Urothelium cell line (cell line): Measurements from ENCODE around the gene ARAF.
"Not testable (repeated sequence)": the region's sequence is repeated elsewhere in the genome, so short reads cannot be mapped to it uniquely, and the experiment has no call there.

Source experiments
- DNase-seq: peaks from one replicate; pipeline ENCODE4 v3.0.0; 2011; ENCODE audit warnings: low spot score, mixed read lengths
- FAIRE-seq: peaks from 2 replicates; lab custom pipeline; 2011; peaks lifted over from hg19 to GRCh38; lab: Jason Lieb, UNC

The ARAF gene

DNA sequence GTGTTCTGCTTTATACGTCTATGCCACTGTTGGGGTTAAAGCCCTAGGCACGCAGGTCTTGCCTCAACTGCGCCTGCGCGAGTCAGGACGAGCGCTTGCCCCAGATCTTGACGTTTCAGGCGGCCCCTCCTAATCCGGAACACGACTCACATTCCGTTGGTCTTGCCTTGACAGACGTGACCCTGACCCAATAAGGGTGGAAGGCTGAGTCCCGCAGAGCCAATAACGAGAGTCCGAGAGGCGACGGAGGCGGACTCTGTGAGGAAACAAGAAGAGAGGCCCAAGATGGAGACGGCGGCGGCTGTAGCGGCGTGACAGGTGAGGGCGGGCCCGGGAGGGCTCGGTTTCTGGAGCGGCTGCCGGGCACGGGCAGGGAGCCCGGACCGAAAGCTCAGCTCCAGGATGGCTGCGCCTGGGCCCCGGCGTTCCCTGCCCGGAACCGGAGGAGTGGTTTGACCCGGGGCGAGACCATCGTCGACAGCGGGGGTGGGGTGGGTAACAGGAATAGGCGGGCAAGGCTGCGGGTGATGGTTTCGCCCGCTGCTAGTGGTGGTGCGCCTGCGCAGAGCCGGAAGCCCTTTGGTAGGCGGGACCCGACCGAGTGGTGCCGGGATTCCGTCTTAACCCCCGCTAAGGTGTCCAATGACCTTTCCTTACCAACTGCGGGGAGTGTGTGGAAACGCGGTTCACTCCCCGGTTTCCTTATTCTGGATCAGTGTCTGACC, at the start of gene ARAF:
ARAF (plus strand) TSS at position 272 of the 725 bp plus-strand sequence. CDS start 1,763 bp downstream, outside the sequence.
- peak; percentile 87 for FAIRE-seq
- peak; percentile 95 for DNase-seq

DNA sequence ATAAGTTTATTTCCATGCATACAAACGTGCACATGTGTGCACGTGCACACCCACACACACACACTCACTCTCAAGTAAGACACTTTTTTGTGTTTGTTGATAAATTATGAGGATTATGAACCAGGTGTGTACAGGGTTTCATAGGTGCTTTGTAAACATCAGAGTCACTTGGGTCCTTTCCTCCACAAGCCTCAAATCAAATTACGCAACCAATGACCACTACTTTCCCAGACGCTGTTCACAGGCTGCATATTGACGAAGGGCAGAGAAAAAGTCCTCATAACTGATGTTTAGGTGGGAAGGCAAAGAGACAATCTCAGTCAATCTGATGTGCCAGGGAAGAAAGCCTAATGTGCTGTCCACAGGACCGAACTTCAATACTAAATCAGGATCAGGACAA, 48.6 kb upstream of the ARAF start:
- FAIRE-seq: peak; percentile 56
- DNase-seq: not testable (repeated sequence)

DNA sequence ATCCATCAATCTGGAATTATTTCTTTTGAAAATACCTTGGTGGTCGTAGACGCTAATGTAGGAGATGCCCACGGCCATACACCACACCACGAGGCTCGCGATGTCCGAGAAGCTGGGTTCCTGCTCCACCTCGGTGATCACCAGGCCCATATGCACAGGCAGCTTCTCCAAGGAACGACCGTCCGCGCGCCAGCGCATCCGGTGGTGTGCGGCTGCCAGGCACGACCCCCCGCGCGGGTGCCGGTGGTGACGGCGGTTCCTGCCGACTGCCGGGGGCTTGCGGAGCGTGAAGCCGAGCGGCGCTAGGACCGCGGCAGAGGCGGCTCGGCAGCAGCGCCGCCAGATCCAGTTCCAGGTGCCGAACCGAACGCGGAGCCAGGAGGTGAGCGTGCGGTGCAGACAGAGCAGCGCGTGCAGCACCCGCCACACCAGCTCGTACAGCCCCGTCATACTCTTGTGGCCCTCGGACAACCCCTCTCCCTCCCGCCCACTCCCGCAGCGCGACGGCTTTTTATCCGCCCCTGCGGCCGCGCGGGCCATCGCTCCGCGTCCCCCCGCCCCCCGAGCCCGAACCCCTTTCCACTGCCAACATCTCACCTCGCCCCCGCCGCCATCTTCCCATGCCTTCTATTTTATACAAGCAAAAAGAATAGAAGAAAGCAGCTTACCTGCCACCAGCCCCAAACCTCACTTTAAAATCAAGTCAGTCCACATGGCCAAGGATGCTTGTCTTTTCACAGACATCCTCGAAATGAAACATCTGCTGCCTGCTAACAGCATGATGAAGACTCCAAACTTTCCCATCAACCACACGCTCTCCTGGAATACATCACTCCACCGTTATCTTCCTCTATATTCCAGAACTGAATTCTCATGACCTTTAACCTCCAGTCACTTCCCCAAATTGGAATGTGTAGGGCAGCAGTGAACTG, 47.7 kb upstream of the ARAF start:
- not testable (repeated sequence) for DNase-seq
- FAIRE-seq: peak; percentile 68

DNA sequence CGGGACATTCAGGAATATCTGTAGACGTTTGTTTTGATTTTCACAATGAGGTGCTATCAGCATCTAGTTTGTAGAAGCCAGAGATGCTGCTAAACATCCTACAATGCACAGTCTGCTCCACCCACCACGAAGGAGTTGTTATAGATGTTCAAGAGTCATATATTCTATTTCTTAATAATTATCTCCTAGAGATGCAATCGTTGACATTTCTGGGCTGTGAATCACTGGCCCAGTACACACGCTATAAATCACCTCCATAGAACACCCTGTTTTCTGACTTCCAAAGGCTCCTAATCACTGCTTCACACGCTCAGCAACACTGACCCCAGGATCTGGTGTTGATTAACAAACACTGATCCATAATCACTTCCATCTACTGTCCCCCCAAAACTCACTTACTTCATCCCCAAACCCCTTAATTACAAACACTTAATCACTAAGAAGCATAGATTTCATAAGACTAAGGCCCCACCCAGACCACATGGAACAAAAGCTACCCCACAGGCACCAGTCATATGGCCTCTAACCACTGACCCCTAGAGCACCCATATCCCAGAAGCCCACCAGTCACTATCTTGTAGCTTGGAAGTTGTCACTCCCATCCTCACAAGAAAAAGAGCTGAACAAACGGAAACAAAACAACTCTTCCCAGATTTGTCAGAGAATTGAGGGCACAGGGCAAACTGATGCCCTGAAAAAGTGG, 46.3 kb upstream of the ARAF start:
- FAIRE-seq (no peak), DNase-seq (peak; percentile 18)

DNA sequence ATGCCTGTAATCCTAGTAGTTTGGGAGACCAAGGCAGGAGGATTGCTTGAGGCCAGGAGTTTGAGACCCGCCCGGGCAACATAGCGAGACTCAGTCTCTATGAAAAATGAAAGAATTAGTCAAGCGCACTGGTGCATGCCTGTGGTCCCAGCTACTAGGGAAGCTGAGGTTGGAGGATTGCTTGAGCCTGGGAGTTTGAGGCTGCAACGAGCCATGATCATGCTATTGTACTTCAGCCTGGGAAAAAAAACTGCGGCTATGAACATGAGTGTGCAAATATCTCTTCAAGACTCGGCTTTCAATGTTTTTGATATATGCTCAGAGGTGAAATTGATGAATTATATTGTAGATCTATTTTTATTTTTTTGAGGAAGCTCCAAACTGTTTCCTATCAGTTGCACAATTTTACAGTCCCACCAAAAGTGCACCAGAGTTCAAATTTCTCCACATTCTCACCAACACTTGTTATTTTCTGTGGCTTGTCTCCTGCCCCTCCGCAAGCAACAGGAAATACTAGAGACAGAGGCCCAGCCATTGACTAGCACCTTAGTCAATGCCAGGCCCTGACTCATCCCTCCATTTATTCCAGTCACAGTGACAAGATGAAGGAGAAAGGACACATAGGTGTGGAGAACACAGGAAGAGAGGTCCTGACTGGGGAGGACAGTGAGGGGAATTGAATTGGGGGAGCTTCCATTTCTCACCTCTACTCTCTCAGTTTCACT, 44.9 kb upstream of the ARAF start:
- DNase-seq: peak; percentile 54
- no peak for FAIRE-seq

DNA sequence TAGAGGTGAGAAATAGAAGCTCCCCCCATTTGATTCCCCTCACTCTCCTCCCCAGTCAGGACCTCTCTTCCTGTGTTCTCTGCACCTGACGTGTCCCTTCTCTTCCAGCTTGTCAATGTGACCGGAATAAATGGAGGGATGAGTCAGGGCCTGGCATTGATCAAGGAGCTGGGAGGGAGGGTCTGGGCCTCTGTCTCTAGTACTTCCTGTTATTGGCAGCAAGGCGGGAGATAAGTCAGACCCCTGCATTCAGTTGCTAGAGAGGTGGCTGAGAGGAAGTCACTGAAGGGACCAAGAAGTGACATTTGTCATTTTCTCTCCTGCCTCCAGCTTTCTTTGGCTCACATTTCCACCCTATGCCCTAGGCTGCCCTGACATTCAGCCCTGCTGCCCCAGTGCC, 42.9 kb upstream of the ARAF start:
- no peak for FAIRE-seq

DNA sequence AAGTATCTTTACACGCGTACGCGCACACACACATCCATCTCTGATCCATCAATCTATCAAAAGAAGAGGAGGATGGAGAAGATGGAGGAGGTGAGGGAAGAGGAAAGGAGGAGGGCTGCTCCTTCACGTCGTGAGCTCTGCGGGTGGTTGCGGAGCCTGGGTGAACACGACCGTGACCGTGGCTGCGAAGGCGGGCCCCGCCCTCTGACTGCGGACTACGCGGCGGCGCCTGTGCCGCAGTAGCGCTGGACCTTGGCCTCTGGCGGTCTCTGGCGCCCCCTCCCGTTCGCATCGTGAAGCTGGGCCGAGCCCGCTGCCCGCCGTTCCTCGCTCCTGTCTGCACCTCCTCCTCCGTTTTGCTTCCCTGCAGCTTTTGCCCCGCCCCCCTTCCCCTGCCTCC, 37.7 kb upstream of the ARAF start:
- FAIRE-seq (no peak), DNase-seq (peak; percentile 86)

More for the DNA sequence above, 42.9 kb upstream of the ARAF start:
- peak; percentile 18 for DNase-seq

DNA sequence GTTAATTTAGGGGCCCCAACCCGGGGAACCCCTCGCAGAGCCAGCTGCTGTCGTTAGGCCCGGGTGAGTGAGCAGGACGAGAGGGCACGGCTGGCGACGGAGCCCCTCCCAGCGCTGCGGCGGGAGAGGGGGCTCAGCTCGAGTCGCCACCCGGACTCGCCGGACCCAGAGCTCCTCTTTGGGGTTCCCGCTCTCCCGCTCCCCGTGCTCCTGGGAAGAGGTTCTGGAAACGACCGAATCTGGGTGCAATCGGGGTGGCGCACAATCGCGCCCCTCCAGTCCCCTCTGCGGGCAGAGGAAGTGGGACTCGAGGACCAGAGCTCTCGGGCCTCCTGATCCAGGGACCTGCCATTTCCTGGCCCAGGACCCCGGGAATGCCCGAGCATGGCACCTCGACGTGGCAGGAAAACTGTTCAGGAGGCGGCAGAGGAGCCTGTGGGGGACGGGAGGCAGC, 37.3 kb upstream of the ARAF start:
- FAIRE-seq (no peak), DNase-seq (no peak)

DNA sequence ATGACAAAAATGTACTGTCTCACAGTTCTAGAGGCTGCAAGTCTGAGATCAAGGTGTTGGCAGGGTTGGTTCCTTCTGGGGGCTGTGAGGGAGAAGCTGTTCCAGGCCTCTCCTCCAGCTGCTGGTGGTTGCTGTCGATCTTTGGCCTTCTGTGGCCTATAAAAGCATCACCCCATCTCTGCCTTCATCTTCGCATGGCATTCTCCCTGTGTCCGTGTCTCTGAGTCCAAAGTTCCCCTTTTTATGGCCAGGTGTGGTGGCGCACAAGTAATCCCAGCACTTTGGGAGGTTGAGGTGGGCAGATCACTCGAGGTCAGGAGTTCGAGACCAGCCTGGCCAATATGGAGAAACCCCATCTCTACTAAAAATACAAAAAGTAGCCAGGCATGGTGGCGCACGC, 31.5 kb upstream of the ARAF start:
- no peak for DNase-seq
- FAIRE-seq: no peak

DNA sequence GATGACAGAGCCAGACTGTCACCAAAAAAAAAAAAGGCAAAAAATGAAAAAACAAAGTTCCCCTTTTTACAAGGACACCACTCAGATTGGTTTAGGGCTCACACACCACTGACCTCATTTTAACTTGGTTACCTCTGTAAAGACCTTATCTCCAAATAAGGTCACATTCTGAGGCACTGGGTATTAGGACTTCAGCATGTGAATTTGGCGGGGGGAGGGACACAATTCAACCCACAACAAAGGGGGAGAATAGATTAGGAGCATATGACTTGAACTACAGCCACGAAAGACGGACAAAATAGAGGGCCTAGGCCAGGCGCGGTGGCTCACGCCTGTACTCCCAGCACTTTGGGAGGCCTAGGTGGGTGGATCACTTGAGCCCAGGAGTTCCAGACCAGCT, 31.0 kb upstream of the ARAF start:
- FAIRE-seq: no peak
- no peak for DNase-seq

DNA sequence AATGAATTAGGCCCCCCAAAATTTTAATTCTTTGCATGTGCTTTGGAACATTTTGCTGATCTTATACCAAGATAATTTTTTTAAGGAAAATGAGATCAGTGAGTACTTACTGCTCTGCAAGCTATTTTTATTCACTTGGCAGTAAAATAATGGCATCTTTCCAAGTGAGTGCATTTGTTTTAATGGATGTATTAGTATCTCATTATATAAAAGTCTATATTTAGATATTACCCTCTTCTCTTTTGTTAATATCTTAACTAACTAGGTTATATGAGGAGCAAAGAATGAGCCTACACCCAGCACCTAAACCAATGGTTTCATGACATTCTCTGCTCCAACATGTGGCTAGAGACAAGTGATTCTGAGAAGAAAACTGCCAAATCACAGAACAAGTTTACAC, 21.1 kb upstream of the ARAF start:
- FAIRE-seq (no peak), DNase-seq (no peak)

DNA sequence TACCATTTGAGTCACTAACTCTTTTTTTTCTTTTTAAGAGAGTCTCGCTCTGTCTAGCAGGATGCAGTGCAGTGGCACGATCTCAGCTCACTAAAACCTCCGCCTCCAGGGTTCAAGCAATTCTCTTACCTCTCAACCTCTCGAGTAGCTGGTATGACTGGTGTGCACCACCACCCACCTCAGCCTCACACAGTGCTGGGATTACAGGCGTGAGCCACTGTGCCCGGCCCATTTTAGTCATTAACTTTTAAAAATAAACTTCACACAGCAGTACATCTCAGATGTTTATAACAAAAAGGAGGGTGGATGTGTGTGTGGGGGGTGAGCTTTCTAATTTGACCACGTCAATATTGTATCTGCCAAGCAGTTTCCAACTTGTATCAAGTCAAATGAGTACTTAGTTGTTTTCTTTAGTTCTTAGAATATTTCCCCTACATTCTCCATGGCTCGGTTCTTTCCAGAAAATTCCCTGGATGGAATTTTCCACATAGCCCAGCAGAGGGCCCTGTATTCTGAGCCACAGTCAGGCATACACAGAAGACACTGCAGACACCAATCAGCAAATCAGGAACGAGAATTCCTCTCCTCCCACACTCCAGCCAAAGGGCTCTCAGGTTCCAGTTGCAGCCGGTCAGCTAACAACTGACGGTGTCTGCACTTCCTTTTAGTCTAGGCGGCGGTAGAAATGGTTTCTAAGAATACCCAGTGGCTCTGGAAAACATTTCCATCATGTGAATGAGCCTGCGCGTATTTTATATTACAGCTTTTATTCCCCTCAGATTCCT, 20.1 kb upstream of the ARAF start:
- FAIRE-seq (peak; percentile 35), DNase-seq (peak; percentile 91)

DNA sequence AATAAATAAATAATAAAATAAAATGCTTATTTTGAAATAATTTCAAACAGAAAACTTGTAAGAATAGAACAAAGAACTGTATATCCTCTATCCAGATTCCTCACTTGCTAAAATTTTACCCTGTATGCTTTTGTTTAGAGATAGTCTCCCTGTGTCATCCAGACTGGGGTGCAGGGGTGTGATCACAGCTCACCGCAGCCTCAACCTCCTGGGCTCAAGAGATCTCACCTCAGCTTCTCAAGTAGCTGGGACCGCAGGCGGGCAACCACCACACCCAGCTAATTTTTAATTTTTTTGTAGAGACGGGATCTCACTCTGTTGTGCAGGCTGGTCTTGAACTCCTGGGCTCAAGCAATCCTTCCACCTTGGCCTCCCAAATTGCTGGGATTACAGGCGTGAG, 17.5 kb upstream of the ARAF start:
- DNase-seq (no peak), FAIRE-seq (no peak)

DNA sequence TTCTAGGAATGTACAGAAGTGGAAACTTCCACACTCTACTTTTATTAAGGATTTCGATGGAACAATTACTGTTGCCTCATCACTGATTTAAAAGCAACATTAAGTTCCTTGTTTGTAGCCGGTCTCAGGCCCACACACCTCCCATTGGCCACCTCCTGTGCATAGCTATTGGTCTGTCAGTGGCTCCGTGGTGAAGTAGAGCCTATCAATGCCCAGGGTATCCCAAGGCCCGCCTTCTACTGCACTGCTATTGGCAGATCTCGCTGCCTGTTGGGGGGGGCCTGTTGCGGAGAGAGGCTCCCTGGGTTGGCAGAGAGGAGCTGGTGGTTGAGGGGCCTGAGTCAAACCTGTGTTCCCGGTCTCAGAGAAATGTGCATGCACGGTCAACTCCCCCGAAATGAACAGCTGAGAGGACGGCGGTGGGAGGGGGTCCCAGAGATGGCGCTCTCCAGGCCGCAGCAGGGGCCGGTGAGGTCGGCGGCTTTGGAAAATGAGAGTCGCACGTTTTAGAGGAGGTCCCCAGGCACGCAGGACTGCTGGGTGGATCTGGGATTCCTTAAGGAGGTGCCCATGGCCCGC, 4.9 kb upstream of the ARAF start:
- DNase-seq (peak; percentile 84), FAIRE-seq (no peak)

DNA sequence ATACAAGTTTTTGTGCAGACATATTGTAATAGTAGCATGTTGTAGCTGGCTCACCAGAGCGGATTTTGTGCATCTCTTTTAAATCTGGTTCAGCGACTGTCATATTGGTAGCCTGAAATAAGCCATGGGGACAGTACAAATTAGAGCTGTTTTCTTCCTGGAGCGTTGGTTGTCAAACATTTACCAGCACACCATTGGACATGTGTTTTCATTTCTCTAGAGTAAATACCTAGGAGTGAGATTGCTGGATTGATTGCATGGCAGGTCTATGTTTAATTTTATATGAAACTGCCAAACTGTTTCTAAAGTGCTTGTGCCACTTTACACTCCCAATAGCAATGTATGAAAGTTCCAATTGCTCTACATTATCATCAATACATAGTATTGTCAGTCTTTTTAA, 2.6 kb upstream of the ARAF start:
- FAIRE-seq: no peak
- DNase-seq: no peak

DNA sequence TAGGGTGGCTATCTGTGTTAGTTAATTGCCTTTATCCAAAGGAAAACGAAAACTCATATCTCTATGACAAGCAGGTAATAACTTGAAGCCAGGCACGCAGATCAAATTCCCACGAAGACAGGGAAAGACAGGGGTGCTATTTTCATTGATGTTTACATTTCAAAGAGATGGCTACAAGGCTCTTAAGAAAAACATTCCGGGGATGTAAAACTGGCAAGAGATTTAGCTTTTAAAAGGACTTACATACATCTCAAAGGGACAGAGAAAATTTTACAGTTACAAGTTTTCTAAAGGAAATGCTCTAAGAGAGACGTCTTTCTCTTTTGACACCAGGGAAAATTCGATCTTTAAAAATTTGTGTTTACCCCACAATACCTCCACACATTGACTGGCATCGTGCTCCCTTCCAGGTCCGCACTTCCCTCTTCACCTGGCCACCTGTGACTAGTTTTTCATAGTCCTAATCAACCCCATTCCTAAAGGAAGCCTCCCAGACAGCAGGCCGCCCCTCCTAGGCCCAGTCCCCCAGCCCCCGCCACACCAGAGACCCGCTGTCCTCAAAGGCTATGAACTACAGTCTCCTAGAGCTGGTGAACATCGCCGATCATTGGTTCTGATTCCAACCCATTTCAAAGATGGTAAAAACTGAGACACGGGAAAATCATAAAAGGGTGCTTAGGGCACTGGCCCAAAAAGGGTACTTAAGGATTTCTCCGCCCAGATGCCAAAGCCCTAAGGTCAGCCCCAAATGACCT, 649 bp upstream of the ARAF start:
- no peak for FAIRE-seq
- no peak for DNase-seq

DNA sequence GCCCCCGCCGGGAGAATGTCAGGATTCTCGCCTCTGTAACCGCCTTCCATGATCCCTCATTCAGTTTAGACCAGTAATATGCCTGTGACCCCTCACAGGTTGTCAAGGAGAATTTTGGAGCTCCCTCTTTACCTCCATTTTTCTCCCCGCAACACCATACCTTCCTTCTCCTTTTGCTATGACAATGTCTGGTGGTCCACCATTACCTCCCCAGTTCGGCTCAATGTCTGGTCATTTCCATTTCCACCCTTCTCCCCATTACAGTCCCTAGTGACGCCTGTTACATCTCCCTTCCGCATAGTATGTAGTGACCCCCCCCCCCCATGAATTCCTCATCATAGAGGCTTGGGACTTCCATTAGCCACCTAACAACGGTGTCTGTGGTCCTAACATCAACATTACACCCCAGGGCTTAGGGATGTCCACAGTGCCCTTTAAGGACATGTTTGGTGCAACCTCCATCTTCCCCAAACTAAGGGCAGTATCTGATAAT, 700 bp downstream of the ARAF start:
- FAIRE-seq (no peak), DNase-seq (no peak)

DNA sequence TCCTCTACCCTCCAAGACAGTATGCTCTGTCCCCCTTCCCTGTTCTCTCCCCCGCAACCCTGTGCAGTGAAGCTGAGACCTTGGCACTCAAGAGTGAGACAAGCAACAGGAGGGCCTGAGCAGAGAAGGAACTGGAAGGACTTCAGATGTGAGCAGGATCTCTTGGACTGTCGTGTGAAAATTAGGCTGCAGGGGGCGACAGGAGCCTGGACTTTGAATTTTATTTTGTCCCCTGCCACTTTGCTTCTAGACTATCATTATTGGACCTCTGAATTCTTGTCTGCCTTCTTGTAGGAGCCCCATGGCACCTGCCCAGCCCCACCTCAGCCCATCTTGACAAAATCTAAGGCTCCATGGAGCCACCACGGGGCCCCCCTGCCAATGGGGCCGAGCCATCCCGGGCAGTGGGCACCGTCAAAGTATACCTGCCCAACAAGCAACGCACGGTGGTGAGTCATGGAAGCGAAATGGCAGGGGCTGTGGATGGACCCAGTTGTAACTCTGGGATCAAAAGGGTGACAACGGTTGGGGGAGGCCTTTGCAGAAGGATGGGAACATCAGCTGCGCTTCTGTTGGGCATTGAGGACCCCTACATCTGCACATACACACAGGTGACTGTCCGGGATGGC, 1.7 kb downstream of the ARAF start:
- no peak for FAIRE-seq
- no peak for DNase-seq
